PC-9 (cell line): Measurements from ENCODE around the gene RNF111. TPM values are rescaled to one million over a fixed set of nuclear protein-coding genes. Genes with fewer than 3 reads are reported as not detected.
A peak's percentile ranks its signal among the peaks of the same experiment; 100 is the strongest.

Experiments used
- BruUV-seq: library from RNA; stranded (reverse); fragments of 400-500 nt; replicated peaks from 2 replicates; lab custom pipeline; 2021; lab: Mats Ljungman, UMichigan
- CTCF ChIA-PET: fragments of 300-600 bp; sonication (Branson Sonifier 250); formaldehyde crosslinking; loops from one replicate; lab custom pipeline; 2022; ENCODE audit warnings: antibody characterized with exemption; lab: Charles Lee
- POLR2A ChIA-PET: fragments of 300-600 bp; sonication (Branson Sonifier 250); formaldehyde crosslinking; loops from one replicate; lab custom pipeline; 2022; ENCODE audit warnings: antibody characterized with exemption; ENCODE audit not compliant: unreplicated experiment; lab: Charles Lee
- DNase-seq, 2 experiments: peaks; one replicate each; pipeline versions ENCODE4 v3.0.0 to v3.0.0-alpha.2; 2015 to 2022; ENCODE audit warnings: mixed read lengths in 1 of 2
- H2AFZ ChIP-seq: fragments of 200-600 bp; sonication (generic); 2 replicates; pipeline ENCODE4 v1.8.1; 2017; ENCODE audit warnings: antibody characterized with exemption
- H3F3A ChIP-seq: fragments of 200-600 bp; sonication (generic); 2 replicates; pipeline ENCODE4 v1.8.1; 2017; ENCODE audit warnings: antibody characterized with exemption, mild to moderate bottlenecking, low read depth; ENCODE audit not compliant: insufficient read depth
- H3K27ac ChIP-seq: fragments of 200-600 bp; sonication (generic); 2 replicates; pipeline ENCODE4 v1.6.1; 2016; ENCODE audit warnings: mixed run types
- H3K27me3 ChIP-seq: fragments of 200-600 bp; sonication (generic); 2 replicates; pipeline ENCODE4 v1.6.1; 2016; ENCODE audit warnings: low read depth, mixed run types; ENCODE audit not compliant: insufficient read depth
- H3K36me3 ChIP-seq: fragments of 200-600 bp; sonication (generic); 2 replicates; pipeline ENCODE4 v1.6.1; 2016; ENCODE audit warnings: low read depth, mixed run types
- H3K4me1 ChIP-seq: fragments of 200-600 bp; sonication (generic); replicated peaks from 2 replicates; pipeline ENCODE4 v1.6.1; 2016; ENCODE audit warnings: mixed run types; ENCODE audit not compliant: insufficient read depth
- H3K4me2 ChIP-seq: fragments of 200-600 bp; sonication (generic); 2 replicates; pipeline ENCODE4 v1.6.1; 2017; ENCODE audit warnings: mixed run types
- H3K4me3 ChIP-seq: fragments of 200-600 bp; sonication (generic); 2 replicates; pipeline ENCODE4 v1.6.1; 2016; ENCODE audit warnings: mixed run types
- H3K79me2 ChIP-seq: fragments of 200-600 bp; sonication (generic); 2 replicates; pipeline ENCODE4 v1.6.1; 2017; ENCODE audit warnings: low read depth, mixed run types
- H3K9me2 ChIP-seq: fragments of 200-600 bp; sonication (generic); 2 replicates; pipeline ENCODE4 v1.8.1; 2017; ENCODE audit warnings: mild to moderate bottlenecking; ENCODE audit not compliant: insufficient read depth
- H3K9me3 ChIP-seq: fragments of 200-600 bp; sonication (generic); 2 replicates; pipeline ENCODE4 v1.8.1; 2016; ENCODE audit warnings: low read depth; ENCODE audit not compliant: insufficient read depth
- H4K20me1 ChIP-seq: fragments of 200-600 bp; sonication (generic); 2 replicates; pipeline ENCODE4 v1.8.1; 2017; ENCODE audit not compliant: insufficient read depth
- EZH2 ChIP-seq: fragments of 200-600 bp; sonication (generic); IDR thresholded peaks from 2 replicates; pipeline ENCODE4 v1.8.0; 2017; ENCODE audit warnings: antibody characterized with exemption, low read depth
- intact Hi-C: fragments of 100-400 bp; cut with micrococcal nuclease; formaldehyde crosslinking; loops from one replicate; pipeline ENCODE4 v1.10.0; 2022; ENCODE audit not compliant: unreplicated experiment
- total RNA-seq: library from RNA; stranded (reverse); gene quantifications from 2 replicates; pipeline ENCODE4 v1.2.3, GENCODE V29; 2021
- TF ChIP-seq, protein P1 (sequence below): fragments of 200-600 bp; sonication (generic); conservative IDR thresholded peaks from 2 replicates; pipeline ENCODE4 v1.6.1; 2017; ENCODE audit warnings: mixed run types, antibody characterized with exemption, mild to moderate bottlenecking, moderate library complexity

The RNF111 gene
- total RNA-seq, 1 experiment from 2014 or later, result 37.7 TPM

GRCh38 chr15:59105854-59106253 lies 118.4 kb downstream of the RNF111 start:
- CTCF ChIA-PET, result no interaction called here

GRCh38 chr15:59111251-59111650 lies 123.8 kb downstream of the RNF111 start:
- H3K9me2 ChIP-seq, result no peaks in the 10 kb centered on the region
- DNase-seq, result no peak
- no peak overlapping the region for H3K4me3 ChIP-seq
- no peak for TF ChIP-seq EZH2
- TF ChIP-seq, protein P1, sequence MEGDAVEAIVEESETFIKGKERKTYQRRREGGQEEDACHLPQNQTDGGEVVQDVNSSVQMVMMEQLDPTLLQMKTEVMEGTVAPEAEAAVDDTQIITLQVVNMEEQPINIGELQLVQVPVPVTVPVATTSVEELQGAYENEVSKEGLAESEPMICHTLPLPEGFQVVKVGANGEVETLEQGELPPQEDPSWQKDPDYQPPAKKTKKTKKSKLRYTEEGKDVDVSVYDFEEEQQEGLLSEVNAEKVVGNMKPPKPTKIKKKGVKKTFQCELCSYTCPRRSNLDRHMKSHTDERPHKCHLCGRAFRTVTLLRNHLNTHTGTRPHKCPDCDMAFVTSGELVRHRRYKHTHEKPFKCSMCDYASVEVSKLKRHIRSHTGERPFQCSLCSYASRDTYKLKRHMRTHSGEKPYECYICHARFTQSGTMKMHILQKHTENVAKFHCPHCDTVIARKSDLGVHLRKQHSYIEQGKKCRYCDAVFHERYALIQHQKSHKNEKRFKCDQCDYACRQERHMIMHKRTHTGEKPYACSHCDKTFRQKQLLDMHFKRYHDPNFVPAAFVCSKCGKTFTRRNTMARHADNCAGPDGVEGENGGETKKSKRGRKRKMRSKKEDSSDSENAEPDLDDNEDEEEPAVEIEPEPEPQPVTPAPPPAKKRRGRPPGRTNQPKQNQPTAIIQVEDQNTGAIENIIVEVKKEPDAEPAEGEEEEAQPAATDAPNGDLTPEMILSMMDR, result no peak
- no peaks in the 10 kb centered on the region for H3F3A ChIP-seq
- no TSS peak for BruUV-seq
- no peaks in the 10 kb centered on the region for H3K9me3 ChIP-seq
- no peak overlapping the region for H3K4me2 ChIP-seq
- ChIA-PET CTCF (interaction anchor here (0.7 kb wide), 1 partner anchor 104 kb away, joined by 3 read pairs; no protein-coding TSS in a partner anchor), POLR2A (interaction anchor here (0.6 kb wide), 2 partner anchors 59 to 841 kb away, joined by 3 to 4 read pairs; no protein-coding TSS in a partner anchor)
- peaks cover 10% of the 10 kb centered on the region for H3K79me2 ChIP-seq
- H3K4me1 ChIP-seq, result peaks cover 8% of the 10 kb centered on the region
- H3K27ac ChIP-seq, result no peak overlapping the region
- no peaks in the 10 kb centered on the region for H3K27me3 ChIP-seq
- peaks cover 15% of the 10 kb centered on the region; the same call in 1 of the 2 replicates for H3K36me3 ChIP-seq
- intact Hi-C loops, result no loop called here
- H4K20me1 ChIP-seq, result no peaks in the 10 kb centered on the region
- H2AFZ ChIP-seq, result no peak overlapping the region

More at GRCh38 chr15:59105854-59106253, 118.4 kb downstream of the RNF111 start:
- H3K4me1 ChIP-seq, result peaks cover 17% of the 10 kb centered on the region
- peaks cover 23% of the 10 kb centered on the region for H3K79me2 ChIP-seq
- no peaks in the 10 kb centered on the region for H3K9me2 ChIP-seq
- peaks cover 15% of the 10 kb centered on the region; the same call in 1 of the 2 replicates for H3K36me3 ChIP-seq
- no peaks in the 10 kb centered on the region for H3K27me3 ChIP-seq
- no peak for TF ChIP-seq EZH2
- BruUV-seq, result no TSS peak
- H3K4me2 ChIP-seq, result peak overlapping the region; percentile 93
- no peaks in the 10 kb centered on the region for H3K9me3 ChIP-seq
- peaks cover 4% of the 10 kb centered on the region; the same call in 1 of the 2 replicates for H3F3A ChIP-seq
- intact Hi-C loops, result no loop called here
- peak overlapping the region; percentile 85 for H2AFZ ChIP-seq
- POLR2A ChIA-PET, result interaction anchor here (0.6 kb wide), 1 partner anchor 1909 kb away, joined by 6 read pairs; no protein-coding TSS in a partner anchor
- 0 out of 2 replicates have a peak overlapping the region, but pooled peaks have one; percentile 38 for H3K27ac ChIP-seq
- H4K20me1 ChIP-seq, result no peaks in the 10 kb centered on the region
- DNase-seq, result no peak
- peak overlapping the region; percentile 95 for H3K4me3 ChIP-seq

- no peak for DNase-seq
- no peaks in the 10 kb centered on the region for H3K9me3 ChIP-seq
- H3K4me2 ChIP-seq, result no peak overlapping the region
- H3K79me2 ChIP-seq, result no peaks in the 10 kb centered on the region
- H4K20me1 ChIP-seq, result no peaks in the 10 kb centered on the region
- intact Hi-C loops, result no loop called here
- H2AFZ ChIP-seq, result no peak overlapping the region
- CTCF ChIA-PET, result no interaction called here
- no peak overlapping the region for H3K27ac ChIP-seq
- TF ChIP-seq, protein P1, result no peak
- TF ChIP-seq EZH2, result no peak
- no peaks in the 10 kb centered on the region for H3K9me2 ChIP-seq
- no TSS peak for BruUV-seq
- H3F3A ChIP-seq, result no peaks in the 10 kb centered on the region
- H3K4me1 ChIP-seq, result no peaks in the 10 kb centered on the region
- no peak overlapping the region for H3K4me3 ChIP-seq
- no peaks in the 10 kb centered on the region for H3K27me3 ChIP-seq
- POLR2A ChIA-PET, result no interaction called here
- H3K36me3 ChIP-seq, result peaks cover 13% of the 10 kb centered on the region; the same call in 1 of the 2 replicates
Observed at GRCh38 chr15:59115047-59115446, 127.6 kb downstream of the RNF111 start.
